GM23248 (cell line): ENCODE data around the gene PRKAA1. TPM values are rescaled to one million over a fixed set of nuclear protein-coding genes. Genes with fewer than 3 reads are reported as not detected.

Source experiments
- DNase-seq: peaks from one replicate; pipeline ENCODE4 v3.0.0-alpha.2; 2015
- H2AFZ ChIP-seq: fragments of 200-600 bp; sonication (generic); 2 replicates; pipeline ENCODE4 v1.6.1; 2016; ENCODE audit warnings: antibody characterized with exemption
- H3F3A ChIP-seq: fragments of 200-600 bp; sonication (generic); 2 replicates; pipeline ENCODE4 v1.6.1; 2016; ENCODE audit warnings: mild to moderate bottlenecking, antibody characterized with exemption, mixed run types; ENCODE audit not compliant: insufficient read depth
- H3K27ac ChIP-seq: fragments of 200-600 bp; sonication (generic); 2 replicates; pipeline ENCODE4 v1.5.1; 2016; ENCODE audit warnings: mild to moderate bottlenecking
- H3K27me3 ChIP-seq: fragments of 200-600 bp; sonication (generic); replicated peaks from 2 replicates; pipeline ENCODE4 v1.6.1; 2016; ENCODE audit warnings: mild to moderate bottlenecking; ENCODE audit not compliant: insufficient read depth
- H3K36me3 ChIP-seq: fragments of 200-600 bp; sonication (generic); 2 replicates; pipeline ENCODE4 v1.6.1; 2016; ENCODE audit warnings: low read depth, mild to moderate bottlenecking
- H3K4me1 ChIP-seq: fragments of 200-600 bp; sonication (generic); 2 replicates; pipeline ENCODE4 v1.6.1; 2016; ENCODE audit warnings: mild to moderate bottlenecking; ENCODE audit not compliant: insufficient read depth
- H3K4me2 ChIP-seq: fragments of 200-600 bp; sonication (generic); one replicate; pipeline ENCODE4 v1.6.1; 2016; ENCODE audit warnings: mild to moderate bottlenecking; ENCODE audit not compliant: unreplicated experiment
- H3K4me3 ChIP-seq: fragments of 200-600 bp; sonication (generic); 2 replicates; pipeline ENCODE4 v1.5.1; 2016; ENCODE audit warnings: mild to moderate bottlenecking
- H3K79me2 ChIP-seq: fragments of 200-600 bp; sonication (generic); 2 replicates; pipeline ENCODE4 v1.6.1; 2016; ENCODE audit warnings: mild to moderate bottlenecking; ENCODE audit not compliant: insufficient read depth
- H3K9ac ChIP-seq: fragments of 200-600 bp; sonication (generic); 2 replicates; pipeline ENCODE4 v1.6.1; 2016; ENCODE audit warnings: mild to moderate bottlenecking
- H3K9me2 ChIP-seq: fragments of 200-600 bp; sonication (generic); 2 replicates; pipeline ENCODE4 v1.6.1; 2016; ENCODE audit warnings: mixed run types, mild to moderate bottlenecking, moderate library complexity; ENCODE audit not compliant: insufficient read depth
- H3K9me3 ChIP-seq: fragments of 200-600 bp; sonication (generic); one replicate; pipeline ENCODE4 v1.6.1; 2017; ENCODE audit warnings: low read depth
- H4K20me1 ChIP-seq: fragments of 200-600 bp; sonication (generic); 2 replicates; pipeline ENCODE4 v1.6.0; 2016; ENCODE audit not compliant: insufficient read depth
- EZH2 ChIP-seq: fragments of 200-600 bp; sonication (generic); IDR thresholded peaks from 2 replicates; pipeline ENCODE4 v1.6.1; 2018; ENCODE audit warnings: antibody characterized with exemption, mild to moderate bottlenecking; ENCODE audit not compliant: insufficient read depth, poor library complexity, severe bottlenecking
- EZH2phosphoT487 ChIP-seq: fragments of 200-600 bp; sonication (generic); IDR thresholded peaks from 2 replicates; pipeline ENCODE4 v1.6.1; 2018; ENCODE audit warnings: antibody characterized with exemption, moderate library complexity, mild to moderate bottlenecking, low read depth; ENCODE audit not compliant: insufficient read depth
- WGBS, 2 experiments: methylation state at CpG; one replicate each; pipeline ENCODE4 v1.1.6; 2015 to 2017; ENCODE audit warnings: low lambda C conversion rate in 2 of 2, low coverage in 1 of 2; ENCODE audit errors: missing lambda C conversion rate in 2 of 2; 5-methylcytosine and 5-hydroxymethylcytosine counted together
- in situ Hi-C: fragments of 300-500 bp; cut with MboI; formaldehyde crosslinking; loops from 2 replicates; pipeline ENCODE4 v1.15.0; 2020
- polyA plus RNA-seq: library from polyadenylated mRNA; unstranded; fragments of >200 nt; fragmentation: Nextera tagmentation; extraction: Ambion mirVana; gene quantifications from 2 replicates; pipeline ENCODE4 v1.2.1, GENCODE V29; 2016
- total RNA-seq: library from RNA; depleted of rRNA; stranded (reverse); fragments of >200 nt; shearing (Covaris generic); gene quantifications from 2 replicates; pipeline ENCODE4 v1.2.3, GENCODE V29; 2014

Gene PRKAA1
- total and polyA plus RNA-seq, 2 experiments from 2014 or later = 35.5 to 77.4 TPM

DNA sequence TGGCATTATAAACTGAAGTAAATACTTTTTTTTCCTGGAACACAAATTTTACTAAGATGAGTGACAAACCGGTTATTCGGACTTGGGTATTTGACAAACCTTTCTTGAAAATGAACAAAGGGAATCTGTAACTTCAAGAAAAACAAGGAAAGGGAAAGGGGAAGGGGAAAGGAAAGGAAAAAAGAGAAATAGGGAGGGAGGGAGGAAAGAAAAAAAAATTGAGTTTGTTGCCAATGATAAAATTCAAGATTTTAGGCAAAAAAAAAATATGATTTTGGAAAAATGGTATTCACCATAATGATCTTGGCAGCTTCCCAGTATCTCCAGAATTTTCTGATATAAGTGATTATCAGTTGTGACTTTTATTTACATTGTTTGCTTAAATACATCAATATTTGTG lies 40.8 kb downstream of the PRKAA1 start:
- Histone ChIP-seq H3F3A (peaks cover 32% of the 10 kb centered on the region), H3K9ac (no peak overlapping the region), H3K27ac (no peak overlapping the region), H3K4me2 (no peak overlapping the region), H3K27me3 (no peaks in the 10 kb centered on the region), H3K79me2 (peaks cover 21% of the 10 kb centered on the region), H4K20me1 (no peaks in the 10 kb centered on the region; the same call in 1 of the 2 replicates), H2AFZ (no peak overlapping the region), H3K4me1 (peaks cover 7% of the 10 kb centered on the region; the same call in 1 of the 2 replicates), H3K36me3 (peaks cover 27% of the 10 kb centered on the region; the same call in 1 of the 2 replicates), H3K9me3 (no peaks in the 10 kb centered on the region), H3K4me3 (no peak overlapping the region), H3K9me2 (no peaks in the 10 kb centered on the region)
- DNase-seq = no peak
- no peak for TF ChIP-seq EZH2
- no peak for TF ChIP-seq EZH2phosphoT487
- 80% methylated on average over 2 of the region's 2 CpGs for WGBS, 2 experiments
- in situ Hi-C loops = no loop called here

GRCh38 chr5:40755407-40756365 lies 42.5 kb downstream of the PRKAA1 start, which contains the start of gene TTC33:
Gene TTC33 (minus strand): TSS chr5:40755961. CDS start chr5:40747018, 8,943 bp downstream.
- Histone ChIP-seq H3K27ac (peak within 1 kb of the TSS; percentile 78), H3K4me2 (peak within 1 kb of the TSS; percentile 89), H4K20me1 (no peaks in the 10 kb centered on the region; the same call in 1 of the 2 replicates), H3K4me3 (peak within 1 kb of the TSS; percentile 89), H3K9me3 (no peaks in the 10 kb centered on the region), H3K36me3 (peaks cover 11% of the 10 kb centered on the region; the same call in 1 of the 2 replicates), H2AFZ (peak within 1 kb of the TSS; percentile 92), H3K9ac (peak within 1 kb of the TSS; percentile 92), H3F3A (peaks cover 32% of the 10 kb centered on the region), H3K9me2 (no peaks in the 10 kb centered on the region), H3K79me2 (peaks cover 39% of the 10 kb centered on the region), H3K27me3 (no peaks in the 10 kb centered on the region), H3K4me1 (peaks cover 7% of the 10 kb centered on the region; the same call in 1 of the 2 replicates)
- no peak for TF ChIP-seq EZH2
- TF ChIP-seq EZH2phosphoT487 = no peak
- 5 to 6% methylated on average over 77 to 80 of the region's 80 CpGs for WGBS, 2 experiments
- in situ Hi-C loops = no loop called here
- peak; percentile 98 for DNase-seq

GRCh38 chr5:40755093-40755406 lies 43.1 kb downstream of the PRKAA1 start:
- TF ChIP-seq EZH2phosphoT487 (no peak), EZH2 (no peak)
- Histone ChIP-seq H3K36me3 (0 out of 2 replicates have a peak, but pooled peaks cover 7% of the 10 kb centered on the region), H3K9me3 (no peaks in the 10 kb centered on the region), H3K9me2 (no peaks in the 10 kb centered on the region), H3K27ac (peak overlapping the region; percentile 78), H4K20me1 (no peaks in the 10 kb centered on the region; the same call in 1 of the 2 replicates), H3K4me1 (peaks cover 7% of the 10 kb centered on the region; the same call in 1 of the 2 replicates), H3K4me3 (peak overlapping the region; percentile 89), H3K4me2 (peak overlapping the region; percentile 89), H3K27me3 (no peaks in the 10 kb centered on the region), H3K9ac (peak overlapping the region; percentile 92), H2AFZ (peak overlapping the region; percentile 92), H3K79me2 (peaks cover 45% of the 10 kb centered on the region), H3F3A (peaks cover 32% of the 10 kb centered on the region)
- in situ Hi-C loops = no loop called here
- WGBS, 2 experiments = 0 to 1% methylated on average over 11 of the region's 11 CpGs
- DNase-seq = peak; percentile 90

GRCh38 chr5:40754381-40755092 lies 43.6 kb downstream of the PRKAA1 start:
- H3K4me2 ChIP-seq = peak overlapping the region; percentile 89
- peak overlapping the region; percentile 78 for H3K27ac ChIP-seq
- H2AFZ ChIP-seq = peak overlapping the region; percentile 92
- no peaks in the 10 kb centered on the region for H3K27me3 ChIP-seq
- no peaks in the 10 kb centered on the region; the same call in 1 of the 2 replicates for H4K20me1 ChIP-seq
- H3F3A ChIP-seq = peaks cover 27% of the 10 kb centered on the region
- H3K4me3 ChIP-seq = peak overlapping the region; percentile 89
- peaks cover 7% of the 10 kb centered on the region; the same call in 1 of the 2 replicates for H3K4me1 ChIP-seq
- in situ Hi-C loops = no loop called here
- 9 to 12% methylated on average over 6 of the region's 6 CpGs for WGBS, 2 experiments
- peaks cover 50% of the 10 kb centered on the region for H3K79me2 ChIP-seq
- H3K9me2 ChIP-seq = no peaks in the 10 kb centered on the region
- H3K36me3 ChIP-seq = 0 out of 2 replicates have a peak, but pooled peaks cover 6% of the 10 kb centered on the region
- TF ChIP-seq EZH2phosphoT487 = no peak
- no peak for TF ChIP-seq EZH2
- peak; percentile 62 for DNase-seq
- H3K9me3 ChIP-seq = no peaks in the 10 kb centered on the region
- peak overlapping the region; percentile 92 for H3K9ac ChIP-seq
